Activated T-cell treated with anti-CD3 and anti-CD28 coated beads, Interleukin-2, amount 50 U/mL, for 4 hours (primary cell): ENCODE data around the gene MYO1B. TPM values are rescaled to one million over a fixed set of nuclear protein-coding genes. Genes with fewer than 3 reads are reported as not detected.

ENCODE experiments used
- ATAC-seq, 2 donors: fragments of 200-7000 bp; cut with Tn5 transposase; one replicate each; pipeline ENCODE4 v1.10.0; 2021
- DNase-seq: peaks from one replicate; pipeline ENCODE4 v3.0.0-alpha.2; 2020
- H3K27me3 Mint-ChIP-seq: one replicate; pipeline ENCODE4 v1.8.0; 2021; ENCODE audit warnings: low read depth, mixed read lengths
- H3K36me3 Mint-ChIP-seq: one replicate; pipeline ENCODE4 v1.8.0; 2022; ENCODE audit warnings: mixed read lengths; ENCODE audit not compliant: insufficient read depth
- H3K4me1 Mint-ChIP-seq: one replicate; pipeline ENCODE4 v1.8.0; 2021; ENCODE audit warnings: low read depth, mixed read lengths
- H3K4me3 Mint-ChIP-seq: one replicate; pipeline ENCODE4 v1.8.0; 2021; ENCODE audit warnings: mild to moderate bottlenecking, moderate library complexity, mixed read lengths
- H3K9me3 Mint-ChIP-seq: one replicate; pipeline ENCODE4 v1.8.0; 2021; ENCODE audit warnings: mixed read lengths
- total RNA-seq, 3 donors: library from RNA; stranded (reverse); gene quantifications; one replicate each; pipeline ENCODE4 v1.2.1, GENCODE V29; 2021

MYO1B gene
- total RNA-seq, 3 donors from 2014 or later = 11.0 to 16.6 (median 11.4) TPM

DNA sequence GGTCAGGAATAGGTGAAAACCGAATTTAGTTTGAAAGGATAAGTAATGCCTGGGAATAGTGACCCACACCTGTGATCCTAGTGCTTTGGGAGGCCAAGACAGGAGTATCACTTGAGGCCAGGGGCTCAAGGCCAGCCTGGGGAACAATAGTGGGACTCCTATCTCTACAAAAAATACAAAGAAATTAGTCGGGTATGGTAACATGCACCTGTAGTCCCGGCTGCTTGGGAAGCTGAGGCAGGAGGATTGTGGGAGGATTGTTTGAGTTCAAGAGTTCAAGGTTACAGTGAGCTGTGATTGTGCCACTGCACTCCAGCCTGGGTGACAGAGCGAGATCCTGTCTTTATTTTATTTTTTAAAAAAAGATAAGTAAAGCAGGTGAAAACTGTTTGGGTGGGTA, 3.8 kb upstream of the MYO1B start:
- Mint-ChIP-seq H3K4me3 (no peak overlapping the region), H3K9me3 (no peaks in the 10 kb centered on the region), H3K36me3 (no peaks in the 10 kb centered on the region), H3K27me3 (peaks cover 9% of the 10 kb centered on the region), H3K4me1 (peaks cover 4% of the 10 kb centered on the region)
- DNase-seq (no peak), ATAC-seq (no peak)

GRCh38 chr2:191243154-191243553, 2.0 kb upstream of the MYO1B start:
- Mint-ChIP-seq H3K4me1 (peaks cover 8% of the 10 kb centered on the region), H3K9me3 (no peaks in the 10 kb centered on the region)
- no peak for DNase-seq

DNA sequence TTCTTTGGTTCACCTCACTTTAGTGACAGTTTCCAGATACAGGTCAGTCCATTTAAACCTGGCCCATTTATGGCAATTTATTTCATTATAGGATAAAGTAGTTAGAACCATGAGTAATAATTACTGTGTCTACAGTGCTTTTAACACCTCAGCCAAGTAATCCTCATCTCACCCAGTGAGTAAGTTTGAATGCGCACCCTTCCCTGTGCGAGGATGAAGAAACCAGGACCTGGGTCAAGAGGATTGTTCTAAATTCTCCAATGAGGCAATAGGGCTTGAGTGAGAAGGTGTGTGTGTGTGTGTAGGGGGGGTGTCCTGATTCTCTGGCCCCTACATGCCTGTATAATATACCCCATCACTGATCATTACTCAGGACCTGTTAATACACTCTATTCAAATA, 854 bp upstream of the MYO1B start:
- DNase-seq (no peak), ATAC-seq (no peak)
- H3K4me3 Mint-ChIP-seq = peak overlapping the region; percentile 69
- H3K36me3 Mint-ChIP-seq = peaks cover 2% of the 10 kb centered on the region
- H3K27me3 Mint-ChIP-seq = peaks cover 23% of the 10 kb centered on the region
- peaks cover 8% of the 10 kb centered on the region for H3K4me1 Mint-ChIP-seq
- H3K9me3 Mint-ChIP-seq = no peaks in the 10 kb centered on the region

More at GRCh38 chr2:191243154-191243553, 2.0 kb upstream of the MYO1B start:
- peaks cover 23% of the 10 kb centered on the region for H3K27me3 Mint-ChIP-seq
- peaks cover 2% of the 10 kb centered on the region for H3K36me3 Mint-ChIP-seq
- no peak overlapping the region for H3K4me3 Mint-ChIP-seq
- no peak for ATAC-seq

DNA sequence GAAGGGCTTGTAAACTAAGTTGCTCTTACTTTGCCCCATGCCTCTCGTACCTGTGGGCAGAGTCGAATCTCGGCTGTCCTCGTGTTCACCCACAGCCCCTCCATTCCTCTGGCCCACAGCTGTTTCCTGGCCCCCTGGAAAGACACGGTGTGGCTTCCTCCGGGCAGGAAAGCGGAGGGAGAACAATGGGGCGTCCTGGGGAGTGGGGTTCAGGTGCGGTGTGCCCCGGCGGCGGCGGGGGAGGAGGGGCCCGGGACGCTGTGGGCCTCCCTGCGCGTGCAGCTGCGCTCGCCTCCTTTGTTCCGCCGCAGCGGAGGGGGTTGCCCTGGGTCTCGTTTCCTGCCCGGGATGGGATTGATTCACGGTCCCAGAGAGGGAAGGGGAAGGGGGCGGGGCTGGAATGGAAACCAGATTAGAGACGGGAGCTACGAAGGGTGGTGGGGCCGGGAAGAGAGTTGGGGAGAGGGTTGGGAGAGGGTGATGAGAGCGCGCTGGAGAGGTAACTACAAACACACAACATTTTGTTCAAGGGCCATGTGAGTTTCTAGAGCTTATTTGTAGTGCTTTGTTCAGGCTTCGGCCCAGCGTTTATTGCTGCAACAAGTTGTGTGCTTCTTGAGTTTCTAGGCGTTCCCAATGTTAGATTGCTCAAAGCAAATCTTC, 796 bp downstream of the MYO1B start:
- Mint-ChIP-seq H3K27me3 (peaks cover 23% of the 10 kb centered on the region), H3K4me1 (peaks cover 8% of the 10 kb centered on the region), H3K4me3 (peak overlapping the region; percentile 82), H3K36me3 (peaks cover 2% of the 10 kb centered on the region), H3K9me3 (no peaks in the 10 kb centered on the region)
- DNase-seq = peak; percentile 20
- peak; percentile 39 to 45 for ATAC-seq

DNA sequence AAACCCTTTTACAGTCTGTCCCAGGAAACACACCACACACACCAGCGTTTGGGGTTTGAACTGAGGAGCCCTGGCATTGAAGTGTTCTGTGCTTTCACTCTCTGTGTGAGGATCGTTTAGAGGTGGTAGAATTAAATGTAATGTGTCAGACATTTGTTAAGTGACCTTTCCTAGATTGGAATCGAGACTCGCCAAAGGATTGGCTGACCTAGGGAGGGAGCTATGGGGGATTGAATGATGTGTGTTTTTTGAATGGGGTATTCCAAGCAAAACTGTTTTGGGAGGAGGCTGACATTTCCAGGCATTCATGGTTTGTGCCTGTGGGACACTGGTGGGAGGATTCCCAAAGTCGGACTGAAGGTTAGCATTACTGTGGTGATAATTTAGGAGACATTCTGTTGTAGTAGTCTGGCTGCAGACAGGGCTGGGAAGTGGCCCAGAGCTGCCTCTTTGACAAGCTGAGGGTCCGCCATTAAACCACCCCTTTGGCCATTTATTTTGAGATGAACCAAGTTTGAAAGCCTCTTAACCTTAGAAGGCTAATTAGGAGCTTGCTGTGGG, 1.7 kb downstream of the MYO1B start:
- DNase-seq (no peak), ATAC-seq (no peak)
- peaks cover 2% of the 10 kb centered on the region for H3K36me3 Mint-ChIP-seq
- H3K4me3 Mint-ChIP-seq = peak overlapping the region; percentile 82
- H3K27me3 Mint-ChIP-seq = peaks cover 23% of the 10 kb centered on the region
- H3K4me1 Mint-ChIP-seq = peaks cover 8% of the 10 kb centered on the region
- H3K9me3 Mint-ChIP-seq = no peaks in the 10 kb centered on the region

DNA sequence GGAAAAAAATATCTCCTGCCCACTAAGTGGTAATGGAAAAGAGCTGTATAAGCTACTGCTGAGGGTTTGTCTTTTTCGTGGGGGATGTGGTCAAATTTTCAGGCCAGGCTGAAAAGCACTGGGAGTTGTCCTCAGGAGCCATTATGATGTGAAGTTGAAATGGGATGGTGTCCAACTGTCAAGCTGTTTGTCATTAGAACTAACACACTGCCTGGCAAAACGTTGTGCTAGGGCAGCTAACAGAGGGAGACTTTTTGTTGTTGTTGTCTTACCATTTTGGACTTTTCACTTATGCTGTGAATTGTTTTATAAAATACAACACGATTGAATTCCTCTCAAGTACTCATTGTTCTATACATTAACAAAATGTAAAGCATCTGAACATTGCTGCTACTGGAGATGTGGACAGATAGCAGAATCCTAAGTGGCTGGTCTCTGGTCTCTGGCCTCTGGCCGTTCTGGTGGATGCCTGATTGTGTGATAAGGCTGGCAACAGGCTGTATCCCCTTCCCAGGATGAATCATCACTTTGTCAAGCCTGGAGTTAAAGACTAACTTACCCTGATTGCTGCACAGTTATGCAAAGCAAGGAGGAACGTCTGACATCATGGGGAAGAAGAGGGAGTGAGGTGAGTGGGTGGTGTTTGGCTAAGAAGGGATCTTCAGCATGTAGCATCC, 2.3 kb downstream of the MYO1B start:
- Mint-ChIP-seq H3K9me3 (no peaks in the 10 kb centered on the region), H3K36me3 (peaks cover 2% of the 10 kb centered on the region), H3K4me1 (peaks cover 8% of the 10 kb centered on the region), H3K27me3 (peaks cover 23% of the 10 kb centered on the region), H3K4me3 (peak overlapping the region; percentile 82)
- ATAC-seq (no peak), DNase-seq (no peak)

GRCh38 chr2:191249156-191249813, 4.1 kb downstream of the MYO1B start:
- peaks cover 2% of the 10 kb centered on the region for H3K36me3 Mint-ChIP-seq
- no peak for DNase-seq
- H3K4me1 Mint-ChIP-seq = peaks cover 8% of the 10 kb centered on the region
- H3K4me3 Mint-ChIP-seq = no peak overlapping the region
- H3K27me3 Mint-ChIP-seq = peaks cover 23% of the 10 kb centered on the region
- ATAC-seq = no peak
- no peaks in the 10 kb centered on the region for H3K9me3 Mint-ChIP-seq

- Mint-ChIP-seq H3K4me3 (no peak overlapping the region), H3K9me3 (no peaks in the 10 kb centered on the region), H3K36me3 (peaks cover 2% of the 10 kb centered on the region), H3K4me1 (peaks cover 7% of the 10 kb centered on the region), H3K27me3 (peaks cover 18% of the 10 kb centered on the region)
- ATAC-seq (no peak), DNase-seq (no peak)
Measured at GRCh38 chr2:191250400-191250799, 5.2 kb downstream of the MYO1B start.

DNA sequence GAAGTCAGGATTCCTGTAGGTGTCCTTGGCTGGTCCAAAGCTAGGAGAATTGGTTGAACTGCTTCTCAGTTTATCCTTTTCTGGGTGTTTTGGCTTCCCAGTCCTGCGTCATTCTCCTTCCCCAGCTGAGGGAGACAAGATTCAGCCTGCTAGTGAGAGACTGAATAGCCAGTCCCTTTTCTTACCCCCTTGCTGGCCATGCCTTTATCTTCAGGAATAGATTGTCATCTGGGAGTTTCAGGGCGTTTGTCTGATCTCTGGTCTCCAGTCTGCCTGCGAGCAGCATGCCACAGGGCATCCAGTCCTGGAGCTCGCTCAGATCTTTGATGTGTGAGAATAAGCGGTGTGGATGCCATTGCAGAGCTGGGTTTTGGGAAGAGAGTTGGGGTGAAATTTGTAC, 5.8 kb downstream of the MYO1B start:
- ATAC-seq = no peak
- Mint-ChIP-seq H3K27me3 (peaks cover 18% of the 10 kb centered on the region), H3K9me3 (no peaks in the 10 kb centered on the region), H3K4me3 (no peak overlapping the region), H3K4me1 (peaks cover 7% of the 10 kb centered on the region), H3K36me3 (peaks cover 2% of the 10 kb centered on the region)
- DNase-seq = no peak

DNA sequence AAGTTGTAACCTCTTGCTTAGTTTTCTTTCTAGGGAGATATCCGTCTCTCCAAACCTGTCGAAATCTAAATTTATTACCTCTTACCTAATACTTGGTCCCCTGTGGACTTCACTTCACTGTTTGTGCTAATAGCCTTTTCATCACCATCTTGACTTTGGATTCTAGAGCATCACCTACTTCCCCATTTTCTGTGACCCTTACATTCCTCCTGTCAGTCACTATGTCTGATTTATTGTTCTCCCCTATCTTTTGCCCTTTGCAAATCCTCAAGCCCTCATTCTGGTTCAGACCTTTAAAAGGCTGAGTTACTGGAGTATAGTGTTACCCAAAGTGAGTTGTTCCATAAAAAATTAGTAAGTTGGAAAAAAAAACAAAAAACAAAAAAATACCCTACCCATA, 7.5 kb downstream of the MYO1B start:
- Mint-ChIP-seq H3K27me3 (peaks cover 3% of the 10 kb centered on the region), H3K4me3 (no peak overlapping the region), H3K4me1 (peaks cover 1% of the 10 kb centered on the region), H3K36me3 (no peaks in the 10 kb centered on the region), H3K9me3 (no peaks in the 10 kb centered on the region)
- no peak for DNase-seq
- no peak for ATAC-seq

GRCh38 chr2:191253476-191253875, 8.3 kb downstream of the MYO1B start:
- H3K4me3 Mint-ChIP-seq = no peak overlapping the region
- no peaks in the 10 kb centered on the region for H3K9me3 Mint-ChIP-seq
- ATAC-seq = no peak
- no peak for DNase-seq
- H3K36me3 Mint-ChIP-seq = no peaks in the 10 kb centered on the region
- H3K4me1 Mint-ChIP-seq = no peaks in the 10 kb centered on the region
- H3K27me3 Mint-ChIP-seq = no peaks in the 10 kb centered on the region

GRCh38 chr2:191255271-191255670, 10.1 kb downstream of the MYO1B start:
- Mint-ChIP-seq H3K4me1 (no peaks in the 10 kb centered on the region), H3K36me3 (no peaks in the 10 kb centered on the region), H3K4me3 (no peak overlapping the region), H3K27me3 (no peaks in the 10 kb centered on the region), H3K9me3 (no peaks in the 10 kb centered on the region)
- no peak for DNase-seq
- no peak for ATAC-seq

DNA sequence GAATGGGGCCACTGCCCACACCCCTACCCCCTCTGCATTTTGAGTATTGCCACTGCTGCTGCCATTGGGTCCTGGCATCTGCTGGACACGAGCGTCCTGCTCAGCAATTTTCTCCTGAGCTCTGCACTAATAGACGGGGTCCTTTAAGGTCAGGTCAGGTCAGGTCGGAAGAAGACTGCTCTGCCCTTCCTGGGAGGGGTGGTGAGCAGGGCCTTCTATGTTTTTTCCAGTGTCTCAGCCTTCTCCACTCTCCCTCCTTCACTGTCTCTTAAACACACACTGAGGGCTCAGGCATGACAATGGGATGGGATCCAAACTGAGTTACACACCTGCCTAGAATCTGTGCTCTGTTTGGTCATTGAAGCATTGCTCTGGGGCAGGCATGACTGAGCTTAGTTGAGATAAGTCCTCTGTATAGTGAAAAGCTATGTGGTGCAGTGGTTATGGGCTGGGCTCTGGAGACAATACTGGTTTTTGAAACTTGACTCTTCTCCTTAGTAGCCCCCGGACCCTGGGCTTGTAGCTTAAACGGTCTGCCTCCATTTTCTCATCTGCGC, 10.6 kb downstream of the MYO1B start:
- H3K36me3 Mint-ChIP-seq = no peaks in the 10 kb centered on the region

DNA sequence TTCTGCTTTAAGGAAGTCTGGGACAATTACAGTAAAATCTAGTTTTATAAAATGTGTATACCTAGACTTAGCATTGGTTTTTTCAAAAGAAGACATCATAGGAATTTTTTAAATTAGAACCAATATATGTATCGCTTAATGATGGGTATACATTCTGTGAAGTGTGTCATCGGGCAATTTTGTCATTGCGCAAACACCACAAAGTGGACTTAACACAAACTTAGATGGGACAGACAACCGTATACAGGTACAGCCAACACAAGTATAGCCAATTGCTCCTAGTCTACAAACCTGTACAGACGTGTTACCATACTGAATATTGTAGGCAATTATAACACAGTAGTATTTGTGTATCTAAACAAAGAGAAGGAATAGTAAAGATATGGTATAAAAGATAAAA, 12.7 kb downstream of the MYO1B start:
- no peak overlapping the region for H3K4me3 Mint-ChIP-seq
- no peaks in the 10 kb centered on the region for H3K36me3 Mint-ChIP-seq
- H3K9me3 Mint-ChIP-seq = no peaks in the 10 kb centered on the region
- ATAC-seq (no peak), DNase-seq (no peak)
- no peaks in the 10 kb centered on the region for H3K27me3 Mint-ChIP-seq
- H3K4me1 Mint-ChIP-seq = no peaks in the 10 kb centered on the region

More for the DNA sequence above, 10.6 kb downstream of the MYO1B start:
- Mint-ChIP-seq H3K9me3 (no peaks in the 10 kb centered on the region), H3K4me3 (no peak overlapping the region), H3K4me1 (no peaks in the 10 kb centered on the region), H3K27me3 (no peaks in the 10 kb centered on the region)
- DNase-seq = no peak
- ATAC-seq = no peak
